Vagina (tissue), 2 donors: ENCODE data around the gene EIF4G1.

Source experiments
- POLR2A ChIP-seq, 2 donors: fragments of 450-650 bp; IDR thresholded peaks; one replicate each; pipeline ENCODE4 v1.6.1; 2017; ENCODE audit warnings: antibody characterized with exemption in 2 of 2, mild to moderate bottlenecking in 2 of 2, moderate library complexity in 2 of 2
- POLR2AphosphoS5 ChIP-seq, 2 donors: sonication (generic); formaldehyde crosslinking; IDR thresholded peaks; one replicate each; pipeline ENCODE4 v1.9.0; 2017; ENCODE audit warnings: antibody characterized with exemption in 2 of 2, mild to moderate bottlenecking in 2 of 2, low read depth in 1 of 2; ENCODE audit not compliant: insufficient read depth in 1 of 2
- TF ChIP-seq, protein P1 (sequence below), 3 experiments: fragments of 450-650 bp in 2 of 3; fragments of 200-600 bp in 1 of 3; sonication (generic) in 1 of 3; IDR thresholded peaks; one replicate each; pipeline ENCODE4 v1.5.1; 2017 to 2019; ENCODE audit warnings: antibody characterized with exemption in 3 of 3, mild to moderate bottlenecking in 2 of 3, moderate library complexity in 2 of 3

- TF ChIP-seq, protein P1, sequence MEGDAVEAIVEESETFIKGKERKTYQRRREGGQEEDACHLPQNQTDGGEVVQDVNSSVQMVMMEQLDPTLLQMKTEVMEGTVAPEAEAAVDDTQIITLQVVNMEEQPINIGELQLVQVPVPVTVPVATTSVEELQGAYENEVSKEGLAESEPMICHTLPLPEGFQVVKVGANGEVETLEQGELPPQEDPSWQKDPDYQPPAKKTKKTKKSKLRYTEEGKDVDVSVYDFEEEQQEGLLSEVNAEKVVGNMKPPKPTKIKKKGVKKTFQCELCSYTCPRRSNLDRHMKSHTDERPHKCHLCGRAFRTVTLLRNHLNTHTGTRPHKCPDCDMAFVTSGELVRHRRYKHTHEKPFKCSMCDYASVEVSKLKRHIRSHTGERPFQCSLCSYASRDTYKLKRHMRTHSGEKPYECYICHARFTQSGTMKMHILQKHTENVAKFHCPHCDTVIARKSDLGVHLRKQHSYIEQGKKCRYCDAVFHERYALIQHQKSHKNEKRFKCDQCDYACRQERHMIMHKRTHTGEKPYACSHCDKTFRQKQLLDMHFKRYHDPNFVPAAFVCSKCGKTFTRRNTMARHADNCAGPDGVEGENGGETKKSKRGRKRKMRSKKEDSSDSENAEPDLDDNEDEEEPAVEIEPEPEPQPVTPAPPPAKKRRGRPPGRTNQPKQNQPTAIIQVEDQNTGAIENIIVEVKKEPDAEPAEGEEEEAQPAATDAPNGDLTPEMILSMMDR (IDR thresholded peaks at IDR 0.05): no peak
- TF ChIP-seq POLR2A (IDR thresholded peaks at IDR 0.05): peak in 1 of 2 donors; percentile 87
- TF ChIP-seq POLR2AphosphoS5 (IDR thresholded peaks at IDR 0.05; ENCODE audit: insufficient read depth in 1 of 2, low read depth in 1 of 2): peak in 1 of 2 donors; percentile 46
Measured at GRCh38 chr3:184361532-184361931, 47.1 kb downstream of the EIF4G1 start, which contains the start of the genes CLCN2 and POLR2H.
